ENCODE measurements around the gene BCKDHB. TPM values are rescaled to one million over a fixed set of nuclear protein-coding genes. Genes with fewer than 3 reads are reported as not detected.

The BCKDHB gene
- polyA plus RNA-seq, 1 of the 3 experiments (the other 2 are of a cell fraction), result 19.9 TPM

DNA sequence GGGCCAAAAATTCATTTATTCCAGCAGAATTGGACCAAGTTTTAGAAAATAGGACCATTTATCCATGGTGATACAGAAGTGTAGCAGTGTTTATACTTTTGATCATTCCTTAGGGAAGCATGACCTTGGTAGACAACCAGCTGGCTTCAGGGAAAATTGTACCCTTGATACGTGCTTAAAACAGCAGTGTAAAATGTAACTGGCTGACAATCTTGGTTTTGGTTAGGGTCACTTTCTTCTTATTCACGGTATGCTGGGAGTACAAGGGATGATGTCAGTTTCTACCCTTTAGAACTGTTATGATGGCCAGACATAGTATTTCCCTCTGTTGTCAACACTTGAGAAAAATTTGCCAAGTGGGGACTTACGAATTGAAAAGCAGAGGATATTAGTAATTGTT lies 157.1 kb downstream of the BCKDHB start:
- no peaks in the 10 kb centered on the region for H3K9me3 ChIP-seq
- 92% methylated on average over 3 of the region's 3 CpGs for WGBS (ENCODE audit: low lambda C conversion rate)
- ChIA-PET CTCF (no interaction called here), POLR2A (no interaction called here)
- no peak overlapping the region for H3K4me3 ChIP-seq (ENCODE audit: low read depth in 2 of 2, low read length in 1 of 2)
- no peaks in the 10 kb centered on the region for H3K27me3 ChIP-seq (ENCODE audit: insufficient read depth)
- DNase-seq, result no peak
- no peaks in the 10 kb centered on the region for H3F3A ChIP-seq (replicated peaks; ENCODE audit: insufficient read depth)
- no peaks in the 10 kb centered on the region for H3K79me2 ChIP-seq (ENCODE audit: insufficient read depth)
- TF ChIP-seq USF1 (IDR thresholded peaks at IDR 0.05; ENCODE audit: borderline replicate concordance, low read depth), result no peak
- no peak for TF ChIP-seq USF2 (IDR thresholded peaks at IDR 0.05; ENCODE audit: borderline replicate concordance, low read depth, low read length)
- no peak for TF ChIP-seq RXRA (IDR thresholded peaks at IDR 0.05; ENCODE audit: borderline replicate concordance, low read depth)
- TF ChIP-seq, protein P1, sequence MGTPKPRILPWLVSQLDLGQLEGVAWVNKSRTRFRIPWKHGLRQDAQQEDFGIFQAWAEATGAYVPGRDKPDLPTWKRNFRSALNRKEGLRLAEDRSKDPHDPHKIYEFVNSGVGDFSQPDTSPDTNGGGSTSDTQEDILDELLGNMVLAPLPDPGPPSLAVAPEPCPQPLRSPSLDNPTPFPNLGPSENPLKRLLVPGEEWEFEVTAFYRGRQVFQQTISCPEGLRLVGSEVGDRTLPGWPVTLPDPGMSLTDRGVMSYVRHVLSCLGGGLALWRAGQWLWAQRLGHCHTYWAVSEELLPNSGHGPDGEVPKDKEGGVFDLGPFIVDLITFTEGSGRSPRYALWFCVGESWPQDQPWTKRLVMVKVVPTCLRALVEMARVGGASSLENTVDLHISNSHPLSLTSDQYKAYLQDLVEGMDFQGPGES (IDR thresholded peaks at IDR 0.05; ENCODE audit: low read depth, low read length), result no peak
- TF ChIP-seq YY1 (IDR thresholded peaks at IDR 0.05; ENCODE audit: low read depth), result no peak
- no peak for TF ChIP-seq SMC3 (IDR thresholded peaks at IDR 0.05; ENCODE audit: low read depth, low read length)
- no peak for TF ChIP-seq TEAD4 (IDR thresholded peaks at IDR 0.05; ENCODE audit: borderline replicate concordance, insufficient read depth)
- no peak for TF ChIP-seq JUND (IDR thresholded peaks at IDR 0.05)
- TF ChIP-seq EZH2phosphoT487 (IDR thresholded peaks at IDR 0.05; ENCODE audit: borderline replicate concordance, low read depth), result no peak
- no peak overlapping the region for H3K27ac ChIP-seq (ENCODE audit: low read depth in 2 of 2, low read length in 1 of 2)
- H2AFZ ChIP-seq (ENCODE audit: low read depth), result no peak overlapping the region
- H3K9me2 ChIP-seq, result no peaks in the 10 kb centered on the region
- no peaks in the 10 kb centered on the region for H3K4me1 ChIP-seq (ENCODE audit: control insufficient read depth in 1 of 2, insufficient read depth in 2 of 2, low read depth in 1 of 2, low read length in 1 of 2)
- no peaks in the 10 kb centered on the region for H4K20me1 ChIP-seq (ENCODE audit: insufficient read depth)
- no peak overlapping the region for H3K4me2 ChIP-seq
- no peaks in the 10 kb centered on the region for H3K36me3 ChIP-seq (replicated peaks in 1 of 2; ENCODE audit: control insufficient read depth in 1 of 2, insufficient read depth in 2 of 2, low read length in 1 of 2)
- H3K9ac ChIP-seq, result no peak overlapping the region

DNA sequence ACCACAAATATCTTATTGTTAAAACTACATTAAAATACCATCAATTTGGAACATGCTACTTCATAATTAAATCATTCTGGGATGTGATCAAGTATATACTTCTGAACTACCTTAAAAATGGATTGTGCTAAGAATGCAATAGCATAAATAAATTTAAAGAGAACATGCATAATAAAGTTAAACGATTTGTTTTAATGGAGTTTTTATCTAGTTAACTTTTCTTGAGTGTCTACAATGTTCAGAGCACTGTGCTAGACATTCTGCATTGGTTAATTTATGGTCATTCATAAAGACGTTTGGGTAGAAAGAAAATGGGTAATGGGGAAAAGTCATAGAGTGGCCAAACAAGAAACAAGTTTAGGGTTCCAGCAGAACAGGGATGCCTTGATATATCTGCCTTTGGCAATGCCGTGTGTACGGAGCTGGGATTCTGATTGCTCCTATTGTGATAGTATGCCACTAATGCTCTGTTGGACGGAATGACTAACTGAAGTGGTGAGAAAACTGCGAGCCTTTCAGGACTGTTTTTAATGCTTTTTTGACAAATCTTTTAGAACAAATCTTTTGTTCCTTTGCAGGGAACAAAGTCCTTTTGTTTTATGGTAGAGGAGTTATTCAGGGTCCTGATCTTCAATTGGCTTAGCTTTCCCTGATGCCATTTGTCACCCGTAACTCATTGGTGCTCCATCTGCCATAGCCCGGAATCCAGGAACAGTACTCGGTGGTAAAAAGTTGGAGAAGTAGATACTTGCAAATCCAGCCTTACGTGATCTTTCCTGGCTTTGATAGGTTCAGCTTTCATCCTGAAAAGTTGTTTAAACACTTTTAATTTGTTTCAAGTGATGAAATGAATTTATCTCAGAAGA lies 162.6 kb downstream of the BCKDHB start:
- H3K36me3 ChIP-seq (replicated peaks in 1 of 2; ENCODE audit: control insufficient read depth in 1 of 2, insufficient read depth in 2 of 2, low read length in 1 of 2), result peaks cover 0 to 6% of the 10 kb centered on the region in 2 experiments
- WGBS (ENCODE audit: low lambda C conversion rate), result 67% methylated on average over 10 of the region's 10 CpGs
- no peak for DNase-seq
- H3K9ac ChIP-seq, result no peak overlapping the region
- H3K4me1 ChIP-seq (ENCODE audit: control insufficient read depth in 1 of 2, insufficient read depth in 2 of 2, low read depth in 1 of 2, low read length in 1 of 2), result no peaks in the 10 kb centered on the region
- no peaks in the 10 kb centered on the region for H3K9me3 ChIP-seq
- H3K9me2 ChIP-seq, result no peaks in the 10 kb centered on the region
- no peak overlapping the region for H3K4me3 ChIP-seq (ENCODE audit: low read depth in 2 of 2, low read length in 1 of 2)
- H4K20me1 ChIP-seq (ENCODE audit: insufficient read depth), result no peaks in the 10 kb centered on the region
- ChIA-PET POLR2A (no interaction called here), CTCF (no interaction called here)
- no peaks in the 10 kb centered on the region for H3K27me3 ChIP-seq (ENCODE audit: insufficient read depth)
- no peaks in the 10 kb centered on the region for H3K79me2 ChIP-seq (ENCODE audit: insufficient read depth)
- H3F3A ChIP-seq (replicated peaks; ENCODE audit: insufficient read depth), result no peaks in the 10 kb centered on the region
- H2AFZ ChIP-seq (ENCODE audit: low read depth), result no peak overlapping the region
- no peak overlapping the region for H3K4me2 ChIP-seq
- H3K27ac ChIP-seq (ENCODE audit: low read depth in 2 of 2, low read length in 1 of 2), result no peak overlapping the region; a peak in 1 of 4 replicates
- TF ChIP-seq SMC3 (IDR thresholded peaks at IDR 0.05; ENCODE audit: low read depth, low read length) (no peak), GABPA (IDR thresholded peaks at IDR 0.05; ENCODE audit: low read depth) (no peak), MAX (IDR thresholded peaks at IDR 0.05; ENCODE audit: low read depth) (no peak), REST (IDR thresholded peaks at IDR 0.05; ENCODE audit: low read depth, low read length) (no peak), CTCF (IDR thresholded peaks at IDR 0.05) (no peak), POLR2AphosphoS5 (IDR thresholded peaks at IDR 0.05; ENCODE audit: low read depth, low read length) (no peak), FOXJ3 (CRISPR knock-in tag; IDR thresholded peaks at IDR 0.05) (no peak), MXI1 (IDR thresholded peaks at IDR 0.05; ENCODE audit: low read depth, low read length) (no peak), RCOR1 (IDR thresholded peaks at IDR 0.05; ENCODE audit: low read length) (no peak), EZH2phosphoT487 (IDR thresholded peaks at IDR 0.05; ENCODE audit: borderline replicate concordance, low read depth) (no peak), FOSL2 (IDR thresholded peaks at IDR 0.05; ENCODE audit: borderline replicate concordance, low read depth) (no peak)

All from SK-N-SH (cell line).